ENCODE measurements around the gene RASL10B.
"Not testable (repeated sequence)": the region's sequence is repeated elsewhere in the genome, so short reads cannot be mapped to it uniquely, and the experiment has no call there.

The RASL10B gene

GRCh38 chr17:35740997-35741931 lies 9.8 kb downstream of the RASL10B start:
- no peak for DNase-seq (ENCODE audit: extremely low read depth in 1 of 2, low read depth in 1 of 2)

GRCh38 chr17:35742496-35742895 lies 11.1 kb downstream of the RASL10B start:
- DNase-seq (ENCODE audit: extremely low read depth in 1 of 2, low read depth in 1 of 2): no peak

GRCh38 chr17:35742896-35743477 lies 11.5 kb downstream of the RASL10B start:
- DNase-seq (ENCODE audit: extremely low read depth in 1 of 2, low read depth in 1 of 2): no peak

GRCh38 chr17:35743626-35744328 lies 12.3 kb downstream of the RASL10B start:
- DNase-seq (ENCODE audit: extremely low read depth in 1 of 2, low read depth in 1 of 2): no peak

- no peak for DNase-seq (ENCODE audit: extremely low read depth in 1 of 2, low read depth in 1 of 2)
These were observed 13.4 kb downstream of the RASL10B start for GRCh38 chr17:35744830-35745229.

- DNase-seq (ENCODE audit: extremely low read depth in 1 of 2, low read depth in 1 of 2): no peak
These were observed 13.8 kb downstream of the RASL10B start for GRCh38 chr17:35745246-35745645.

- DNase-seq (ENCODE audit: extremely low read depth in 1 of 2, low read depth in 1 of 2): no peak
These were observed 14.4 kb downstream of the RASL10B start for GRCh38 chr17:35745749-35746320.

- DNase-seq (ENCODE audit: extremely low read depth in 1 of 2, low read depth in 1 of 2): peak; percentile 39 to 60
These were observed 16.1 kb downstream of the RASL10B start for GRCh38 chr17:35747540-35748017.

GRCh38 chr17:35748341-35748841 lies 17.0 kb downstream of the RASL10B start:
- no peak for DNase-seq (ENCODE audit: extremely low read depth in 1 of 2, low read depth in 1 of 2)

GRCh38 chr17:35748979-35749378 lies 17.5 kb downstream of the RASL10B start:
- no peak for DNase-seq (ENCODE audit: extremely low read depth in 1 of 2, low read depth in 1 of 2)

- DNase-seq (ENCODE audit: extremely low read depth in 1 of 2, low read depth in 1 of 2): no peak
These were observed 18.3 kb downstream of the RASL10B start for GRCh38 chr17:35749560-35750412.

GRCh38 chr17:35750526-35751395 lies 19.3 kb downstream of the RASL10B start:
- DNase-seq (ENCODE audit: extremely low read depth in 1 of 2, low read depth in 1 of 2): no peak

GRCh38 chr17:35751541-35751940 lies 20.1 kb downstream of the RASL10B start:
- not testable (repeated sequence) for DNase-seq (ENCODE audit: extremely low read depth in 1 of 2, low read depth in 1 of 2)

- no peak for DNase-seq (ENCODE audit: extremely low read depth in 1 of 2, low read depth in 1 of 2)
These were observed 21.0 kb downstream of the RASL10B start for GRCh38 chr17:35752471-35752870.

- DNase-seq (ENCODE audit: extremely low read depth in 1 of 2, low read depth in 1 of 2): no peak
These were observed 21.7 kb downstream of the RASL10B start, which contains the start of gene GAS2L2 for GRCh38 chr17:35752945-35753764. TSS of gene GAS2L2 (minus strand) at chr17:35753239. CDS start at chr17:35752850, 389 bp downstream.

GRCh38 chr17:35757243-35757642 lies 25.8 kb downstream of the RASL10B start:
- no peak for DNase-seq (ENCODE audit: extremely low read depth in 1 of 2, low read depth in 1 of 2)

- DNase-seq (ENCODE audit: extremely low read depth in 1 of 2, low read depth in 1 of 2): no peak
These were observed 29.1 kb downstream of the RASL10B start, which contains the start of gene C17orf50 for GRCh38 chr17:35760587-35760986. TSS of gene C17orf50 (plus strand) at chr17:35760887. CDS start at chr17:35760942, 55 bp downstream.

- no peak for DNase-seq (ENCODE audit: extremely low read depth in 1 of 2, low read depth in 1 of 2)
These were observed 30.2 kb downstream of the RASL10B start for GRCh38 chr17:35761601-35762000.
